Measurements from ENCODE around the gene RAMACL. TPM values are rescaled to one million over a fixed set of nuclear protein-coding genes. Genes with fewer than 3 reads are reported as not detected.
A peak's percentile ranks its signal among the peaks of the same experiment; 100 is the strongest.

RAMACL gene
- polyA plus RNA-seq, 1 donor from 2014 or later: 0.15 TPM

- H3K36me3 Mint-ChIP-seq: no peaks in the 10 kb centered on the region
- peaks cover 3% of the 10 kb centered on the region for H3K27me3 Mint-ChIP-seq
- no peaks in the 10 kb centered on the region for H3K9me3 Mint-ChIP-seq
- no peaks in the 10 kb centered on the region for H3K4me1 Mint-ChIP-seq
- H3K27ac Mint-ChIP-seq: no peak overlapping the region
- H3K4me3 Mint-ChIP-seq: peak overlapping the region in 1 of 4 donors; percentile 47
These were observed 51.6 kb downstream of the RAMACL start for GRCh38 chr6:166534658-166535406.

GRCh38 chr6:166533205-166533824 is 53.2 kb downstream of the RAMACL start:
- Mint-ChIP-seq H3K27ac (no peak overlapping the region), H3K4me1 (no peaks in the 10 kb centered on the region), H3K36me3 (no peaks in the 10 kb centered on the region), H3K4me3 (no peak overlapping the region), H3K27me3 (peaks cover 3% of the 10 kb centered on the region), H3K9me3 (no peaks in the 10 kb centered on the region)

Other genes starting within 250 kb of the RAMACL start
- gene SFT2D1, start 244.1 kb downstream of the RAMACL start, polyA plus RNA-seq: 64.2 TPM
- 38.6 TPM for gene MPC1, start 203.7 kb downstream of the RAMACL start, polyA plus RNA-seq
- gene RPS6KA2, start 40.6 kb upstream of the RAMACL start, polyA plus RNA-seq: 4.9 TPM

Data from IgD-negative memory B cell (primary cell).